Pancreas (tissue), 10 donors: ENCODE data around the gene NPC1L1. TPM values are rescaled to one million over a fixed set of nuclear protein-coding genes. Genes with fewer than 3 reads are reported as not detected.
A peak's percentile ranks its signal among the peaks of the same experiment; 100 is the strongest.

ENCODE experiments used
- ATAC-seq, 4 donors: fragments of 200-7000 bp; cut with Tn5 transposase; one replicate each; pipeline versions ENCODE4 v1.8.0 to v1.9.1; 2020; ENCODE audit warnings: mild to moderate bottlenecking in 4 of 4, moderate library complexity in 4 of 4
- DNase-seq, 6 donors: peaks; one replicate each; pipeline ENCODE4 v3.0.0-alpha.2; 2020
- FAIRE-seq: peaks from 2 replicates; lab custom pipeline; 2012; peaks lifted over from hg19 to GRCh38; lab: Jason Lieb, UNC
- H3K27ac ChIP-seq, 4 donors: fragments of 200-600 bp; sonication (generic); 1 replicate in 3 of 4; 2 replicates in 1 of 4; pipeline versions ENCODE4 v1.5.0 to v1.8.0; 2020
- H3K27me3 ChIP-seq, 4 donors: fragments of 200-600 bp; one replicate each; pipeline ENCODE4 v1.8.0; 2021
- H3K36me3 ChIP-seq, 3 donors: fragments of 200-600 bp; sonication (generic) in 1 of 3; one replicate each; pipeline versions ENCODE4 v1.5.0 to v1.8.0; 2020 to 2021
- H3K4me1 ChIP-seq, 3 donors: fragments of 200-600 bp; one replicate each; pipeline ENCODE4 v1.8.0; 2021
- H3K4me3 ChIP-seq, 4 donors: fragments of 200-600 bp; sonication (generic) in 2 of 4; one replicate each; pipeline versions ENCODE4 v1.5.0 to v1.8.0; 2020 to 2021
- H3K9me3 ChIP-seq, 4 donors: fragments of 200-600 bp; one replicate each; pipeline ENCODE4 v1.8.0; 2021
- WGBS, 2 donors: extraction: QIAGEN DNeasy Blood & Tissue Kit; methylation state at CpG; one replicate each; pipeline ENCODE4 v1.1.7; 2013; 5-methylcytosine and 5-hydroxymethylcytosine counted together
- intact Hi-C, 3 donors: fragments of 100-400 bp; cut with DNase I; formaldehyde crosslinking; loops; one replicate each; pipeline versions ENCODE4 v1.11.1 to v1.14.2; 2022
- polyA plus RNA-seq, 2 donors: library from polyadenylated mRNA; stranded (reverse); fragments of 200-250 nt; gene quantifications; one replicate each; pipeline ENCODE4 v1.2.3, GENCODE V29; 2013
- total RNA-seq, 6 donors: library from RNA; stranded (reverse); fragmentation: NEBNext Ultra II Directional in 4 of 6; extraction: Animal tissue kit (Norgen Biotek cat#: 25700) in 4 of 6; gene quantifications; one replicate each; pipeline versions ENCODE4 v1.2.1 to v1.2.4, GENCODE V29; 2021 to 2023
- TF ChIP-seq, protein P1 (sequence below), 4 donors: fragments of 200-600 bp; sonication (generic) in 3 of 4; IDR thresholded peaks; one replicate each; pipeline versions ENCODE4 v1.5.0 to v1.8.0; 2021; ENCODE audit warnings: antibody characterized with exemption in 4 of 4
- donor health status: healthy with polysubstance abuse.
- donor health status: DM: no; HTN: no; CAD: no; lungs with moderate emphysema.
- donor health status: DM: no; HTN: no; CAD: no.
- donor health status: control.
- donor health status: control.
- donor health status: Bipolar disorder and iron deficiency.
- donor health status: DM: yes; HTN: yes; CAD: no.
- donor health status: DM: no; HTN: no; CAD: no.
- donor health status: DM: no; HTN: no; CAD: no.
- donor health status: DM: yes; HTN: yes; CAD: no.

The NPC1L1 gene
- total and polyA plus RNA-seq, 8 donors: 0.20 to 3.4 (median 0.62) TPM

DNA sequence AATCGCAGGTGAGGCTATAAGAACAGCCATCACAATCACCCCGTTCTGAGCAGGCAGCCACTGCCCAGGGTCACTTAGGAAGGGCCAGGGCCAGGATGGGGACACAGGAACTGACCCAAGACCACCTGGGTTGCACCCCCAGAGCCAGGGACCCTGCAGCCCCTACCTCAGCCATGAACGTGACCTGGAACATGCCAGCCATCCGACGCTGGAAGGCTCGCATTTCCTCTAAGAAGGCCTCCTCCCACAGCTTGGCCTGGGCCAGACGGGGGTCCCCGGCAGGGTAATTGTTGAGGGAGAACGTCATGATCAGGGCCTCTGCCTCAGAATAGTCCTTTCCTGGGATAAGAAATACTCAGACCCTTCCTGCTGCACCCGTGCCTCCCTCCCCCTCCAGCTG is 5.0 kb downstream of the NPC1L1 start:
- no peaks in the 10 kb centered on the region for H3K4me1 ChIP-seq
- TF ChIP-seq, protein P1, sequence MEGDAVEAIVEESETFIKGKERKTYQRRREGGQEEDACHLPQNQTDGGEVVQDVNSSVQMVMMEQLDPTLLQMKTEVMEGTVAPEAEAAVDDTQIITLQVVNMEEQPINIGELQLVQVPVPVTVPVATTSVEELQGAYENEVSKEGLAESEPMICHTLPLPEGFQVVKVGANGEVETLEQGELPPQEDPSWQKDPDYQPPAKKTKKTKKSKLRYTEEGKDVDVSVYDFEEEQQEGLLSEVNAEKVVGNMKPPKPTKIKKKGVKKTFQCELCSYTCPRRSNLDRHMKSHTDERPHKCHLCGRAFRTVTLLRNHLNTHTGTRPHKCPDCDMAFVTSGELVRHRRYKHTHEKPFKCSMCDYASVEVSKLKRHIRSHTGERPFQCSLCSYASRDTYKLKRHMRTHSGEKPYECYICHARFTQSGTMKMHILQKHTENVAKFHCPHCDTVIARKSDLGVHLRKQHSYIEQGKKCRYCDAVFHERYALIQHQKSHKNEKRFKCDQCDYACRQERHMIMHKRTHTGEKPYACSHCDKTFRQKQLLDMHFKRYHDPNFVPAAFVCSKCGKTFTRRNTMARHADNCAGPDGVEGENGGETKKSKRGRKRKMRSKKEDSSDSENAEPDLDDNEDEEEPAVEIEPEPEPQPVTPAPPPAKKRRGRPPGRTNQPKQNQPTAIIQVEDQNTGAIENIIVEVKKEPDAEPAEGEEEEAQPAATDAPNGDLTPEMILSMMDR (IDR thresholded peaks at IDR 0.05): no peak
- intact Hi-C loops: no loop called here
- H3K27ac ChIP-seq: no peak overlapping the region
- H3K27me3 ChIP-seq: no peaks in the 10 kb centered on the region
- no peak overlapping the region for H3K4me3 ChIP-seq
- no peaks in the 10 kb centered on the region for H3K36me3 ChIP-seq
- ATAC-seq (no peak), DNase-seq (peak in 1 of 6 donors; percentile 57), FAIRE-seq (no peak)
- H3K9me3 ChIP-seq: no peaks in the 10 kb centered on the region
- WGBS, 2 donors: 80 to 88% methylated on average over 10 of the region's 10 CpGs

DNA sequence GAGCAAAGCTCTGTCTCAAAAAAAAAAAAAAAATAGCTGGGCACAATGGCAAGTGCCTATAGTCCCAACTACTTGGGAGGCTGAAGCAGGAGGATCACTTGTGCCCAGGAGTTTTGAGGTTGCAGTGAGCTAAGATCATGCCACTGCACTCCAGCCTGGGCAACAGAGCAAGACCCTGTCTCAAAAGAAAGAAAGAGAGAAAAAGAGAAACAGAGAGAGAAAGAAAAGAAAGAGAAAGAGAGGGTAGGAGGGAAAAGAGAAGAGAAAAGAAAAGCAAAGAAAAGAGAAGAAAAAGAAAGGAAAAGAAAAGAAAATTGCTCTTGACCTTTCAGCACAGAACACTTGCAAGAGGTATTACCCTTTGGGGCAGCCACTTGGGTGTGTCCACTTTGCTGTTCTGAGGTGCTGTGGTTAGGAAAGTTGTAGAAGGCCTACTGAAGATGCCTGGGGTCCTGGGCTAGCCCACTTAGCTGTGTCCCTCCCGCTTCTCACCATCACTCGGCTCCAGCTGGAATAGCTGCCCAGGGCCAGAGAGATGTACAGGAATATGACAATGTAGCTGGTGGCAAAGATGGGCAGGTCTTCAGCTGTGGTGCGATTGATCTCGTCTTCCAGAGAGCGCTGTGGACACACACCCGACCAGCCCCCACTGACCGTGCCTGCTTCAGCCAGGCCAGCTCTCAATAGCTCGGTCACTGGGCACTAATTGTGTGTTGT is 5.6 kb downstream of the NPC1L1 start:
- DNase-seq (no peak), FAIRE-seq (no peak), ATAC-seq (no peak)
- H3K36me3 ChIP-seq: no peaks in the 10 kb centered on the region
- H3K4me3 ChIP-seq: no peak overlapping the region
- no peak overlapping the region for H3K27ac ChIP-seq
- no peaks in the 10 kb centered on the region for H3K4me1 ChIP-seq
- H3K9me3 ChIP-seq: no peaks in the 10 kb centered on the region
- no peaks in the 10 kb centered on the region for H3K27me3 ChIP-seq
- intact Hi-C loops: no loop called here
- 81 to 91% methylated on average over 8 of the region's 8 CpGs for WGBS, 2 donors
- TF ChIP-seq, protein P1 (IDR thresholded peaks at IDR 0.05): no peak

DNA sequence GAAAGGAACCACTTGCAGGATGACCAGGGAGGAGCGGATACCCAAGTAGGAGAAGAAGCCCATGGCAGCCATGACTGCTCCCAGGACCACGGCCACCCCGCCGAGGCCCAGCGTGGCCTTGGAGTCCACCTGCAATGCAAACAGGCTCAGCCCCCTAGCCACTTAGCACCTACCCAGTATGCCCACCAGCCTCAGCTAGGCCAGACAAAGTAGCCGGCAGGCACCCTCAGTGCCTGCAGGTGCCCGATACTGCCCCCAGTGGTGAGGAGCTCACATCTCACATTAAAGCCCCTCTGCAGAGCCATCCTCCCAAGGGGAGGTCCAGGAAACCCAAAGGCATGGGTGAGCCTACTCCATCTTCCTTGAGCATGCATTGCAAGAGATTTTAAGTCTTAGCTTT is 6.6 kb downstream of the NPC1L1 start:
- H3K4me1 ChIP-seq: no peaks in the 10 kb centered on the region
- intact Hi-C loops: no loop called here
- ATAC-seq: peak in 3 of 4 donors; percentile 54 to 78 (median 66)
- no peak overlapping the region for H3K27ac ChIP-seq
- no peaks in the 10 kb centered on the region for H3K9me3 ChIP-seq
- FAIRE-seq: no peak
- 58 to 64% methylated on average over 7 of the region's 7 CpGs for WGBS, 2 donors
- peak in 2 of 6 donors; percentile 60 to 62 for DNase-seq
- no peak overlapping the region for H3K4me3 ChIP-seq
- TF ChIP-seq, protein P1 (IDR thresholded peaks at IDR 0.05): peak; percentile 24 to 45 (median 28)
- H3K36me3 ChIP-seq: no peaks in the 10 kb centered on the region
- no peaks in the 10 kb centered on the region for H3K27me3 ChIP-seq

DNA sequence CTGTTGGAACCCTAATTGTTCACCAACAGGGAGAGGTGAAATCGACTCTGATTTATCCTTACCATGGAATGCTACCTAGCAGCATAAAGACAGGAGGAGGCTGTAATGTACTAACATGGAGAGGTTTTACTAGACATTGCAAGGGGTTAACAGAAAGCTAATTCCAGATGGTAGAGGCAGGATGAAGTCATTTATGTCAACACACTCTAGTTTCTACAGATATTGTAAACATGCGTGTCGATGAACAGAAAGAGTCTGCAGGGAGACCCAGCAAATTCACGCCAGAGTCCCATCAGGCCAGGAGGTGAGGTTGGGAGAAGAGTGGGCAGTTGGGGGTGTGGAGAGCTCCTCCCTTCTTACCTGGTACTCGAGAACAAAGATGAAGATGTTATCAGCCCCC is 7.0 kb downstream of the NPC1L1 start:
- TF ChIP-seq, protein P1 (IDR thresholded peaks at IDR 0.05): no peak
- H3K4me1 ChIP-seq: no peaks in the 10 kb centered on the region
- no peaks in the 10 kb centered on the region for H3K36me3 ChIP-seq
- no peaks in the 10 kb centered on the region for H3K27me3 ChIP-seq
- H3K27ac ChIP-seq: no peak overlapping the region
- WGBS, 2 donors: 41 to 42% methylated on average over 5 of the region's 5 CpGs
- intact Hi-C loops: no loop called here
- H3K9me3 ChIP-seq: no peaks in the 10 kb centered on the region
- ATAC-seq (peak in 2 of 4 donors; percentile 18 to 31), DNase-seq (no peak), FAIRE-seq (no peak)
- H3K4me3 ChIP-seq: no peak overlapping the region
